ENCODE results near the gene UBQLNL.

Gene UBQLNL

GRCh38 chr11:5527716-5528115 is 11.2 kb upstream of the UBQLNL start:
- DNase-seq, result no peak
- H3K4me3 Mint-ChIP-seq, result no peak overlapping the region
- no peaks in the 10 kb centered on the region for H3K4me1 Mint-ChIP-seq (ENCODE audit: low read depth)
- H3K27me3 Mint-ChIP-seq, result no peaks in the 10 kb centered on the region
- H3K36me3 Mint-ChIP-seq (ENCODE audit: low read depth), result no peaks in the 10 kb centered on the region
- H3K9me3 Mint-ChIP-seq, result no peaks in the 10 kb centered on the region
- H3K27ac Mint-ChIP-seq, result no peak overlapping the region

DNA sequence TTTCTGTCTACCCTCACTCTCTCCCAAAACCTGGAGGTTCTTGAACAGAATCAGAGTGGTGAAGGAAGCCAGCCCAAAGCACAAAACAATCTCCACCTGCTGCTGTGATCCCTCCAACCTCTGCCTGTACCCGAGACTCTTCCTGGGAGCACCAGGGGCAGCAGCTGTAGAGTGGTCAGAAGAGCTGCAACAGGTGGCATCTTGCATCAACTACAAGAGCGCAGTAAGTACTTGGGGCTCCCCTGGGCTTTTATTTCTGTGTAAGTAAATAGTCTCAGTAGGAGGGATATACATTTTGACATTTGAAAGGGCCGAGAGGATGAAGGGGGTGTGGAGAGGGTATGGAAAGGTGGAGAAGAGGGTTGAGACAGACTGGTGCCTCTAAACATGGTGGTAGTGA is 8.3 kb upstream of the UBQLNL start:
- DNase-seq, result no peak

DNA sequence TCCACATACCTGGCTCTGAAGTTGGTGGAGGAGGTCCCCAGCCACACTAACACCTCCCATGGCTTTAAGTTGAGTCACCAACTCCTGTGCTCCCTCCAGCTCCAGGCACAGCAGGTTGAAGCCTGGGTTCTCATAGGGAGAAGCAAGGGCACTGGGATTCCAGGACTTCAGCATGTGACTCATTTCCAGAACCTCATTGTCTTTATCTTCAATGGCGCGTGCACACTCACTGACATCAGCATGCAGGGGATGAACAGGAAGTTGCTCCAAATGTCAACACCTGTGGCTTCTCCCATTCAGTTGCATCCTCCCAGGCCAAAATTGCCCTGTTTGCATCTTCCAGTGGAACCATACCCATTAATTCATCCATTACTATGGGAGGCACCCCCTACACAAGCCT is 5.8 kb upstream of the UBQLNL start:
- no peak overlapping the region for H3K27ac Mint-ChIP-seq
- DNase-seq, result no peak
- H3K27me3 Mint-ChIP-seq, result no peaks in the 10 kb centered on the region
- H3K4me1 Mint-ChIP-seq (ENCODE audit: low read depth), result no peaks in the 10 kb centered on the region
- no peaks in the 10 kb centered on the region for H3K9me3 Mint-ChIP-seq
- no peak overlapping the region for H3K4me3 Mint-ChIP-seq
- H3K36me3 Mint-ChIP-seq (ENCODE audit: low read depth), result no peaks in the 10 kb centered on the region

More for the DNA sequence above, 8.3 kb upstream of the UBQLNL start:
- H3K4me3 Mint-ChIP-seq, result no peak overlapping the region
- H3K4me1 Mint-ChIP-seq (ENCODE audit: low read depth), result no peaks in the 10 kb centered on the region
- H3K36me3 Mint-ChIP-seq (ENCODE audit: low read depth), result no peaks in the 10 kb centered on the region
- H3K9me3 Mint-ChIP-seq, result no peaks in the 10 kb centered on the region
- no peak overlapping the region for H3K27ac Mint-ChIP-seq
- H3K27me3 Mint-ChIP-seq, result no peaks in the 10 kb centered on the region

DNA sequence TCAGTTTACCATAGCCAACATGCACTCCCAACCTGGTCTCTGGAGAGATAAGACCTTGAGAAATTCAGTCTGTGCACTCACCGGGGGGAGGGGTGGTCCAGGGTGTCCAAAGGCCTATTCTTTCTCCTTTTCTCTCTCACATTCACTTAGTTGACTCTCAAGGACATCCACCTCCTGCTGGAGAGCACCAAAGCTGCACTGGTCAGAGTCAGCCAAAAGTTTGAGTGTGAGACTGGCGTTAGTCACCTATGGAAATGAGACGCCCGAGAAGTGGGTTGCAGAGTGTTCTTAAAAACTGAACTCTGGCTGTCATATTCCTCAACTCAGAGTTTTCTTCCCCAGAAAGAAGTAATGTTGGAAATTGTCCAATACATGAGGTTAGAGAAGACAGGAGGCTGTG is 5.0 kb upstream of the UBQLNL start:
- Mint-ChIP-seq H3K4me1 (ENCODE audit: low read depth) (no peaks in the 10 kb centered on the region), H3K27ac (no peak overlapping the region), H3K36me3 (ENCODE audit: low read depth) (no peaks in the 10 kb centered on the region), H3K27me3 (no peaks in the 10 kb centered on the region), H3K4me3 (no peak overlapping the region), H3K9me3 (no peaks in the 10 kb centered on the region)
- no peak for DNase-seq

DNA sequence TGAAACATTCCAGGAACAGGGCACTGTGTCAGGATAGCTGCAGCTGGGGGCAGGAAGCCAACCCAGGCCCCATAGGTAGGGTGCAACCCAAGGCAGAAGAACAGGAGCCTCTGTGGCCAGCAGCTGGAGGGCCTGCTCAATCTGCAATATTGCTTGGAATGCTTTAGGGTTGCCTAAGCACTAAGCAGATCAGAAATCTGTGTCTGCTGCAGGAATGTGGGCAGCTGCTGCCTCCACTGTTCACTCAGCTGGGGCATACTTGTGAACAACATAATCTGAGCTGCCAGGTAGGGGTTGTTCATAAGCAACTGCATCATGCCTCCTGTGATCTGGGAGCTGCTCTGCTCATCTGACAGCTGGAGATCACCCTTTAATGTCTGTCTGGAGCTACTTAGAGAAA is 1.7 kb downstream of the UBQLNL start:
- Mint-ChIP-seq H3K4me1 (ENCODE audit: low read depth) (no peaks in the 10 kb centered on the region), H3K9me3 (no peaks in the 10 kb centered on the region), H3K4me3 (no peak overlapping the region), H3K27ac (no peak overlapping the region), H3K36me3 (ENCODE audit: low read depth) (no peaks in the 10 kb centered on the region), H3K27me3 (no peaks in the 10 kb centered on the region)
- DNase-seq, result no peak

DNA sequence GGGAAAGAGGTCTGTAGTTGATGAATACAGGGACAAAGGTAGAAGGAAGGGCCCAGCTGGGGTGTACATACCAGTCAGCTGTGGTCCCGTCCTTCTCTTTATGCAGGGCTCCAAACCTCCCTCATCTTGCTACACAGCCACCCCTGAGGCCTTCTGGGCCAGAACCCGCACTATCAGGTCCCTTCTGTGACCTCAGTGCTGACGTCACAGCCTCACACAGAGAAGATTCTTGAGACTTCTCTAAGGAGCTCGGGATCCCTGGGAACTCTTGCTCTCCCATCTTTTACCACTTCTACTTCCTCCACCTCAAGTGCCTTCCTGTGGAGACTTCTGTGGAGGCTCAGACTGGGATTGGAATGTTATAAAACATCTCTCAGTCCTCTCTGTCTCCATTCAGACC is 6.7 kb downstream of the UBQLNL start, which contains the start of gene UBQLN3:
Gene UBQLN3 (minus strand): TSS at position 155 of the 400 bp plus-strand sequence. CDS start 399 bp downstream, outside the sequence.
- Mint-ChIP-seq H3K9me3 (no peaks in the 10 kb centered on the region), H3K27ac (no peak within 1 kb of the TSS)
- DNase-seq, result no peak

GRCh38 chr11:5508605-5509004 is 7.9 kb downstream of the UBQLNL start:
- Mint-ChIP-seq H3K27ac (no peak overlapping the region), H3K4me3 (no peak overlapping the region), H3K27me3 (peaks cover 8% of the 10 kb centered on the region), H3K4me1 (ENCODE audit: low read depth) (no peaks in the 10 kb centered on the region), H3K36me3 (ENCODE audit: low read depth) (no peaks in the 10 kb centered on the region), H3K9me3 (no peaks in the 10 kb centered on the region)
- no peak for DNase-seq

More for the DNA sequence above, 6.7 kb downstream of the UBQLNL start, which contains the start of gene UBQLN3:
- peaks cover 8% of the 10 kb centered on the region for H3K27me3 Mint-ChIP-seq
- no peaks in the 10 kb centered on the region for H3K36me3 Mint-ChIP-seq (ENCODE audit: low read depth)
- no peaks in the 10 kb centered on the region for H3K4me1 Mint-ChIP-seq (ENCODE audit: low read depth)
- no peak within 1 kb of the TSS for H3K4me3 Mint-ChIP-seq

GRCh38 chr11:5507933-5508305 is 8.6 kb downstream of the UBQLNL start:
- H3K27me3 Mint-ChIP-seq, result peaks cover 8% of the 10 kb centered on the region
- H3K9me3 Mint-ChIP-seq, result no peaks in the 10 kb centered on the region
- H3K4me1 Mint-ChIP-seq (ENCODE audit: low read depth), result no peaks in the 10 kb centered on the region
- H3K4me3 Mint-ChIP-seq, result no peak overlapping the region
- no peaks in the 10 kb centered on the region for H3K36me3 Mint-ChIP-seq (ENCODE audit: low read depth)
- no peak for DNase-seq
- H3K27ac Mint-ChIP-seq, result no peak overlapping the region

GRCh38 chr11:5507177-5507932 is 9.1 kb downstream of the UBQLNL start:
- H3K4me1 Mint-ChIP-seq (ENCODE audit: low read depth), result no peaks in the 10 kb centered on the region

DNA sequence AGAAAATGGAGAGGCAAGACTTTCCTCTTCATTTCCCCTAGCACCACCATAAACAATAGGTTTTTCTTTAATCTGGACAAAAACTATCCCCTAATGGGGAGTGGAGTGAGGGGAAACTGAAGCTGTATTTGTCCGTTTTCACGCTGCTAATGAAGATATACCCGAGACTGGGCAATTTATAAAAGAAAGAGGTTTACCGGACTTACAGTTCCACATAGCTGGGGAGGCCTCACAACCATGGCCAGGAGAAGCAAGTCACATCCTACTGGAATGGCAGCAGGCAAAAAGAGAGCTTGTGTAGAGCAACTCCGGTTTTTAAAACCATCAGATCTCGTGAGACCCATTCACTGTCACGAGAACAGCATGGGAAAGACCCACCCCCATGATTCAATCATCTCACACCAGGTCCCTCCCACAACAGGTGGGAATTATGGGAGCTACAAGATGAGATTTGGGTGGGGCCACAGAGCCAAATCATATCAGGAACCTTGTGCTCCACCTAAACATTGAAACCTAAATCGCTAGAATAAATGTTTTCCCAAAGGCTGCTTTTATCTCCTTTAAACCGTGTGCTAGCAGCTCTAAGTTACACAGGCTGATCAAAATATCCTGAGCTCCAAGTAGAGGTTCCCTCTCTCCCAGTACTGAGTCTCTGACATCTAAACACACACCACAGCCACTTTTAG is 11.0 kb downstream of the UBQLNL start:
- Mint-ChIP-seq H3K27ac (no peak overlapping the region), H3K27me3 (peaks cover 13% of the 10 kb centered on the region), H3K4me3 (no peak overlapping the region), H3K9me3 (no peaks in the 10 kb centered on the region), H3K36me3 (ENCODE audit: low read depth) (no peaks in the 10 kb centered on the region), H3K4me1 (ENCODE audit: low read depth) (no peaks in the 10 kb centered on the region)
- DNase-seq, result no peak

More at GRCh38 chr11:5507177-5507932, 9.1 kb downstream of the UBQLNL start:
- no peaks in the 10 kb centered on the region for H3K9me3 Mint-ChIP-seq
- H3K27me3 Mint-ChIP-seq, result peaks cover 8% of the 10 kb centered on the region
- H3K4me3 Mint-ChIP-seq, result no peak overlapping the region
- no peaks in the 10 kb centered on the region for H3K36me3 Mint-ChIP-seq (ENCODE audit: low read depth)
- no peak overlapping the region for H3K27ac Mint-ChIP-seq
- DNase-seq, result no peak

DNA sequence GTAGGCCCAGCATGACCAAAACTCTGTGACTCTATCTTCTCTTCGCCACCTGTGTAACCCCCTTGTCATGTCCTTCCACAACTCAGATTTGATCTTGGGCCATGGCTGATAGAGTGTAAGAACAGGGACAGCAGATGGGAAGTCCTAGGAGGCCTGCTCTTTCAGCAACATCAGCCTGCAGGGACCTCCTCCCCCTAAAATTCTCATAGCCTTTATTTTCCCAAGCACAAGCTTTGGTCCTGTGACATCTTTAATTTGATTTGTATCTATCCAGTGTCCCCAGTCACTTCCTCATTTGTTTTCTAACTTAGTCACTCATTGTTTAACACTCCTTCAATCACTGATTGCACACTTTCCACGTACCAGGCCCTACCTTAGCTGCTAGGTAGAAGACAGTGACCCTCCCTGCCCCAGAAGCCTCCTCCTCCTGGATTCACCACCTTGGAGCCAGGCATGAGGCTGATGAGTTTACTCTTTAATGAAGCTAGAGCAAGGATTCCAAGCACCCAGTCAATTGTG is 12.0 kb downstream of the UBQLNL start:
- DNase-seq, result no peak
- H3K27ac Mint-ChIP-seq, result no peak overlapping the region
- H3K9me3 Mint-ChIP-seq, result no peaks in the 10 kb centered on the region

DNA sequence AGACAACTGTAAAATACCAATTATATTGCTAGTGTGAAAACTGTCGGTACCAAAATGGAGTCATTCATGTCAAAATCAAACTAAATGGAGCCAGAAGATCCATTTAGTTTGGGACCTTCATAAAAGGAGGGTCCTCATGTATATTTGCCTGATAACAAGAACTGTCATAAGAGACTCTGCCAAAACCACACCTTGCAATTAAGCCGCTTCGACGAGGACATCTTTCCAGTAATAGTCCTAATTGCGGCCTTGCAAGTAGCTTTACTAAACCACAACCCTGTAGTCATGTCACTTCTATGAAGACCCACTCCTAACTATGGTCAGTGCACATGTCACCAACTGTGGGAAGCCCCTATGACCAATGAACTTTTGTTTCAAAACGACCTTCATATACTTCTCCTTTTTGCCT is 16.1 kb downstream of the UBQLNL start:
- no peak for DNase-seq
- Mint-ChIP-seq H3K4me3 (no peak overlapping the region), H3K27me3 (peaks cover 7% of the 10 kb centered on the region), H3K27ac (no peak overlapping the region), H3K4me1 (ENCODE audit: low read depth) (no peaks in the 10 kb centered on the region), H3K9me3 (no peaks in the 10 kb centered on the region), H3K36me3 (ENCODE audit: low read depth) (no peaks in the 10 kb centered on the region)

More for the DNA sequence above, 12.0 kb downstream of the UBQLNL start:
- H3K36me3 Mint-ChIP-seq (ENCODE audit: low read depth), result no peaks in the 10 kb centered on the region
- peaks cover 13% of the 10 kb centered on the region for H3K27me3 Mint-ChIP-seq
- no peaks in the 10 kb centered on the region for H3K4me1 Mint-ChIP-seq (ENCODE audit: low read depth)
- no peak overlapping the region for H3K4me3 Mint-ChIP-seq

- Mint-ChIP-seq H3K4me3 (no peak overlapping the region), H3K9me3 (no peaks in the 10 kb centered on the region), H3K36me3 (ENCODE audit: low read depth) (no peaks in the 10 kb centered on the region), H3K4me1 (ENCODE audit: low read depth) (no peaks in the 10 kb centered on the region), H3K27ac (no peak overlapping the region), H3K27me3 (peaks cover 5% of the 10 kb centered on the region)
- no peak for DNase-seq
Observed at GRCh38 chr11:5499671-5500070, 16.8 kb downstream of the UBQLNL start.

DNA sequence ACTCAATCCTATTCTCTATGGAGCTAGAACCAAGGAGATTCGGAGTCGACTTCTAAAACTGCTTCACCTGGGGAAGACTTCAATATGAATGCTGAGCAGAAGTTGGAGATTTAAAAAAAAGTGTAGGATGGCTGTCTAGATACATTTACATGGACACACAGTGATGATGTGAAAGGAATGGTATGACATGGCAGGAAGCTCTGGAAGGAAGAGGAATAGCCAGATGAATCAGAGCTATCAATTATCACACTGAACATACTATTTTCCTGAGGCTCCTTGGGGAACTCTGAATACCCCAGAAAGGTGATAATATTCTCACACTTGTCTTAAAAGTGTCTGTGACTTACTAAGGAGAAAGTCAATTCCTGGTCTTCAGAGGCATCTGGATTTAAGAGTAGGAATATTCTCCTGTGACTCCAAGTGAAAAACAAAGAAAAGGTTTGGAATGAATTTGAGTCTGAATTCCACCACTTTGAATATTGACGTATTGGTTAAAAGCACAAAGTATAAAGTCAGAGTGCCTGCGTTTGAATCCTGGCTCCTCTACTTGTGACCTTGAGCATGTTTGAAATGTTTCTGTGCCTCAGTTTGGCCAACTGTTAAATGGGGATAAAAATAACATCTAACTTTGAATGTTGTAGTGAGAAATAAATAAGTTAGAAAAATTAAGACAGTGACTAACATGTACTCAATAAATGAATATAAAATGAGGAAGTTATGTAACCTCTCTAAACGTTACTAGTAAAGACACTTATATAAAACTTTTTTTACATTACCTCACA is 26.7 kb downstream of the UBQLNL start:
- no peak for DNase-seq
- Mint-ChIP-seq H3K4me3 (no peak overlapping the region), H3K4me1 (ENCODE audit: low read depth) (peaks cover 3% of the 10 kb centered on the region), H3K36me3 (ENCODE audit: low read depth) (no peaks in the 10 kb centered on the region), H3K9me3 (no peaks in the 10 kb centered on the region), H3K27me3 (peaks cover 10% of the 10 kb centered on the region), H3K27ac (no peak overlapping the region)

Measured in activated T-cell treated with anti-CD3 and anti-CD28 coated beads, Interleukin-2, amount 50 U/mL, for 24 hours (primary cell).